ENCODE data around the gene CD33.
"Not testable (repeated sequence)": the region's sequence is repeated elsewhere in the genome, so short reads cannot be mapped to it uniquely, and the experiment has no call there.

The CD33 gene

DNA sequence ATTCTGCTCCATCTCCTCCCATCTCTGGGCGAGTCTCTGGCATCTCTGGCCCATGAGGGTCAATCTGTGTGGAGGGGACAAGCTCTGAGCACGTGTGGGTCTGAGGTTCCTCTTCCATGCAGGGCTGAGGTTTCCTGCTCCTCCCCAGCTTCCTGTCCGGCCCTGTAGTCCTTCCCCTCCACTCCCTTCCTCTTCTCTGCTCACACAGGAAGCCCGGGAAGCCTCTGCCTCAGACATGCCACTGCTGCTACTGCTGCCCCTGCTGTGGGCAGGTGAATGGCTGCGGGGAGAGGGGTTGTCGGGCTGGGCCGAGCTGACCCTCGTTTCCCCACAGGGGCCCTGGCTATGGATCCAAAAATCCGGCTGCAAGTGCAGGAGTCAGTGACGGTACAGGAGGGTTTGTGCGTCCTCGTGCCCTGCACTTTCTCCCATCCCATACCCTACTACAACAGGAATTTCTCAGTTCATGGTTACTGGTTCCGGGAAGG is 14.0 kb upstream of the CD33 start:
- not testable (repeated sequence) for DNase-seq

DNA sequence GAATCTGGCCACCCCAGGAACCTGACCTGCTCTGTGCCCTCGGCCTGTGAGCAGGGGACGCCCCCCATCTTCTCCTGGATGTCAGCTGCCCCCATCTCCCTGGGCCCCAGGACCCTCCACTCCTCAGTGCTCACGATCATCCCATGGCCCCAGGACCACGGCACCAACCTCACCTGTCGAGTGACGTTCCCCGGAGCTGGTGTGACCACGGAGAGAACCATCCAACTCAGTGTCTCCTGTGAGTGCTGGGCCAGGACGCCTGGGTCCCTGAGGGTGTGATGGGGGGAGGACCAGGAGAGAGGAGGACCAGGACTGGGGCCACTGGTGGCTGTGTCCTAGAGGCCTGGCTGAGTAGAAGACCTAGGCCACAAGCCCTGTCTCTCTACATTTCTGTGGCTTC is 13.0 kb upstream of the CD33 start:
- DNase-seq = no peak

DNA sequence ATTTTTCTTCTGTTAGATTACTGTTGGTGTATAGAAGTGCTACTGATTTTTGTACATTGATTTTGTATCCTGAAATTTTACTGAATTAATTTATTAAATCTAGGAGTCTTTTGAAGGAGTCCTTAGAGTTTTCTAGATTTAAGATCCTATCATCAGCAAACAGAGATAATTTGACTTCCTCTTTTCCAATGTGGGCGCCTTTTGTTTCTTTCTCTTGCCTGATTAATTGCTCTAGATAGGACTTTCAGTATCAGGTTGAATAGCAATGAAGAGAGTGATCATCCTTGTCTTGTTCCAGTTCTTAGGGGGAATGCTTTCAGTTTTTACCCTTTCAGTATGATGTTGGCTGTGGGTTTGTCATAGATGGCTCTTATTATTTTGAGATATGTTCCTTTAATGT is 5.6 kb upstream of the CD33 start:
- DNase-seq = no peak

DNA sequence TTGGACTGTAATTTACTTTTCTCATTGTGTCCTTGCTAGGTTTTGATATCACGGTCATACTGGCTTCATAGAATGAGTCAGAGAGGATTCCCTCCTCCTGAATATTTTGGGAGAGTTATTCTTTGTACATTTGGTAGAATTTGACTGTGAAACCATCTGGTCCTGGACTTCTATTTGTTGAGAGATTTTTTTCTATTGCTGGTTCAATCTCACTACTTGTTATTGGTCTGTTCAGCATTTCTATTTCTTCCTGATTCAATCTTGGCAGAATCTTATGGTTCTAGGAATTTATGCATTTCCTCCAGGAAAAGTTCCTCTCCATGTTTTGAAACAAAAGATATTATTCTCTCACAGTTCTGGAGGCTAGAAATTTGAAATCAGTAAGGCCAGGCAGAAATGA is 4.9 kb upstream of the CD33 start:
- DNase-seq = no peak

DNA sequence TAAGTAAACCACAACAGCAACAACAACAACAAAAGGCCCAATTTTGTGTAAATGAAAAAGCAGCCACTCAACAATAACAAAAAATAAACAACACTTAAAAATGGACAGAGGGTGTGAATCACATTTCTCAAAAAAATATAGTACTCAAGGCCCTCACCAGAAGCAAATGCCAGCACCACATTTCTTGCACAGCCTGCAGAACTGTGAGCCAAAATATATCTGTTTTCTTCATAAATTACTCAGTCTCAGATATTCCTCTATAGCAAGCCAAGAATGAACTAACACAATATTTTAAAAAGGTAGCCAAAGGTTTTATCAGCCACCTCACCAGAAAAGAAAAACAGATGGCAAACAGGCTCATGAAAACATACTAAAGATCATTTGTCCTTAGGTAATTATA is 3.9 kb upstream of the CD33 start:
- no peak for DNase-seq

DNA sequence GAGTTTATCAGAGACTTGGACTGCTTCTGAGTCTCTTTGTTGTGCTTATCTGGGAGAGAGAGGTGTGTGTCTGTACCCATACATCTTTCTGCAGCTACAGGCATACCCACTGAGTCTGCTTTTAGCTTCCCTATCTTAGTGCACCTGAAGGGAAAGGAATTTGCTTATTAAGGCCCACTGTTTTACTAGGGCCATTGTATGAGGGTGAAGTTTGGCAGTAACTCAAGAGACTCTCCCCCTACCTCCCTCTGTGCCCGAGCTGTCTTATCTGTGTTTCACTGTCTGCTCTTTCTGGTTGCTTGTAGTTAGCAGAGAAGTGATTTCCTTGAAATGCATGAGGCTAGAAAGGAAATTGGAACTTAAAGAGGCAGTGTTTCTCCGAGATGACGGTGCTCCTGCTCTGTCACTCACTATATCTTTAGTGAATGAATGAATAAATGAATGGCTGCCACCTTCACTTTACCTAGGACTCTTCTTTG is 678 bp upstream of the CD33 start:
- DNase-seq = no peak

DNA sequence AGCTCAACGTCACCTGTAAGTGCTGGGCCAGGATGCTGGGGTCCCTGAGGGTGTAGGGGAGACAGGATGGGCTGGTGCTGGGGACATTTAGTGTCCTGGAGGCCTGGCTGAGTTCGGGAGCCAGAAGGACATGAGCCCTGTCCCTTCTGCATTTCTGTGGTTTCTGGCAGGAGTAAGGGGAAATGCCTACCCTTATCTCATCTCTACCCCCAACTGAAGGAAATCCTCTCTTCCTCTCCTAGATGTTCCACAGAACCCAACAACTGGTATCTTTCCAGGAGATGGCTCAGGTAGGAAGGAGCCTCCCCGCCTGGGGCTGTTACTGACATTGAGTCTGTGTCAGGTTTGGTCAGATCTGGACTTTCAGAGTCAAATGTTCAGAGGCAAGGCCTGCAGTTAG is 1.2 kb downstream of the CD33 start:
- no peak for DNase-seq

DNA sequence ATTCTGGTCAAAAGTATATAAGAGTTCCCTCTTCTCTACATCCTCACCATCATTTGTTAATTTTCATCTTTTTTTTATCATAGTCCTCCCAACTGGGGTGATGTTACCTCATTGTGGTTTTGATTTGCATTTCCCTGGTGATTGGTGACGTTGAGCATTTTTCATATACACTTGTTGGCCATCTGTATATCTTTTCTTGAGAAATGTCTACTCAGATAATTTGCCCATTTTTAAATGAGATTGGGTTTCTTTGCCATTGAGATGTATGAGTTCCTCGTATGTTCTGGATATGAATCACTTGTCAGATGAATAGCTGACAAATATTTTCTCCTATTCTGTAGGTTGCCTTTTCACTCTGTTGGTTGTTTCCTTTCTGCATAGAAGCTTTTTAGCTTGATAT is 2.4 kb downstream of the CD33 start:
- no peak for DNase-seq

DNA sequence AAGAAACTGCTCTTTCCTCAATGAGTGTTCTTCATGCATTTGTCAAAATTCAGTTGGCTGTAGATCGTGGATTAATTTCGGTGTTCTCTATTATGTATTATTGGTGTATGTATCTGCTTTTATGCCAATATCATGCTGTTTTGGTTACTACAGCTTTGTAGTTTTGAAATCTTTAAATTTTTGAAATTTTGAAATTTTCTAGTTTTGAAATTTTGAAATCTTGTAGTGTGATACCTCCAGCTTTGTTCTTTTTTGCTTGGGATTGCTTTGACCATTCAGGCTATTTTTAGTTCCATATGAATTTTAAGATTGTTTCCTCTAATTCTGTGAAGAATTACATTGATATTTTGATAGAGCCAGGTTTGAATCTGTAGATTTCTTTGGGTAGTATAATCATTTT is 3.1 kb downstream of the CD33 start:
- DNase-seq = no peak

DNA sequence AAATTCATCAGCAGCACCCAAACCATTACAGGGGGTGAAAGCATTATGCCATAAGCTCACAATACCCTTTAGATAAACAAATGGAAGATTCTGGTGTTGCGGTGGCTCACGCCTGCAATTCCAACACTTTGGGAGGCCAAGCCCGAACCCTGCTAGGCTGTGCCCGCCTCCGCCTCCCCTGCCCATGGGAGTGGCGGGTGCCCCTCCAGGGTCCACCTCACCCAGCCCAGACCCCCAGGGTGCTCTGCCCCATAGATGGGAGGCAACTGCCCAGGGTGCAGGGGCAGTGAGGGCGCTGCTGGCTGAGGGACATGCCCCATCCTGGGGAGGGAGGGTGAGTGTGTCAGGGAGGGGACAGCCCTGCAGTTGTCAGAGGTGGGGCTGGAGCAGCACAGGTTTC is 16.0 kb downstream of the CD33 start:
- no peak for DNase-seq

DNA sequence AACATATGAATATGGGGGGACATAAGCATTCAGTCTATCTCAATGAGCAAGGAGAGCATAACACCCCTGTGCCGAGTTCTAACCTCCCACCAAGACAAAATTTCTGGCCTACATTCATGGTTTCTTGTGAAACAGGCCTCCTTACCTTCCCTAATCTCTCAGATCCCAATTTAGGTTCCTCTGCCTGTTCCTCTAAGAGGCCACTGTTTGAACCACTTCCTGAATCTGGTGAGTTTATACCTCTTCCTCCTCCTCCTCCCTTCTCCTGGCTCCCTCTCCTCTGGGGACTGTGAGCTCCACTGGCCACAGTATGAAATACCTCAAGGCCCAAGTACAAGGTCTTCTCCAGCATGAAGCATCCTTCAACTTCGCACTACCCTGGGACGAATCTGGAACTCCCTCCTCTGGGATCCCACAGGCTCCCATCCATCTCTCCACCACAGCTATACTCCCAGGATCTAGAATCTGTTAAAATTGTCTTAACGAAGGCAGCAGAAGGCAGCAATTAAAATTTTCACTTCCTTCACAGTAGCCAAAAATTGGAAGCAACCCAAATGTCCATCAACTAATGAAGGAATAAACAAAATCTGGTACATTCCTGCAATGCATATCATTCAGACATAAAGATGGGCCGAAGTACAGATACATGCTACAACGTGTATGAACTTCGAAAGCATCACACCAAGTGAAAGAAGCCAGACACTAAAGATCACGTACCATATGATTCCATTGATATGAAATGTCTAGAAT is 18.2 kb downstream of the CD33 start:
- no peak for DNase-seq

DNA sequence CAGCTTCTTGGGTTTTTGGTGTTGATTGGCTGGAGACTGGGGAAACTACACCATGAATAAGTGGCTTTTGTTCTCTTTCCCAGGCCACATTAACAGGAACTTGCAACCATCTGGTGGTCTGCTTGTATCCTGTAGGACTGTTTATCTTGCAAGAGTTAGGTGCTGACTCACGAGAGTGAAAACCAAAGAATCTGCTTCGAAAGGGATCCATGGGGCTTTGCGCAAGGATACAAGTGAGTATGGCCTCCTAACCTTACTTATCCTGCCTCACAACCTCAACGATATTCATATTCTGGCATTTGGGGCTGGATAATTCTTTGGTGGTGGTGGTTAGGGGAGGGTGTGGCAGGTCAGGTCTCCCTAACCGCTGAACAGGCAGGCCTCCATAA is 21.3 kb downstream of the CD33 start:
- no peak for DNase-seq

DNA sequence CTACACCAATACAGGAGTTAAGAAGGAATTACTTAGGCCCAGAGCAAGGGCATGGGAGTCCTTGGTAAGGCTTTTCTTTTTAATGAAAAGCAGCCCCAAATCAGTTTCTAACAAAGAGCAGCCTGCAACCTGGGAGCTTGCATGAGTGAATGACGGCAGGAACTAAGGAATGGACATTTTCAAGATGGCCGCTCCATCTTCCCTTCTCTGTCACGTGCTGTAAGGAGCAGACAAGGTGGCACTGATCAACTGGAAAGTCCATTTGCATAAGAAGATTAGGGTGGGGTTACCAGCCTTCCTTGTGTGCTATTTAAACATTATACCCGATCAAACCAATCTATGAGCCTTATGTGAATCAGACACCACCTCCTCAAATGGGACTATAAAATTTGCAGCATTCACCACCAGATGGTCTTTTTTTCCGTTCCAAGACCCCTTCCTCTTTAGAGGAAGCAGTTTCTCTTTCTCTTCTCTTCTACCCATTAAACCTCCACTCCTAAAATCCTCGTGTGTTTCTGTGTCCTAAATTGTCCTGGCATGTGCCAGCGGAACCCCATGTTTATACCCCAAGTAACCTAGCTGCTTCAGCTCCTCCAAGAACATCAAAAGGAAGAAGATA is 23.2 kb downstream of the CD33 start:
- no peak for DNase-seq

DNA sequence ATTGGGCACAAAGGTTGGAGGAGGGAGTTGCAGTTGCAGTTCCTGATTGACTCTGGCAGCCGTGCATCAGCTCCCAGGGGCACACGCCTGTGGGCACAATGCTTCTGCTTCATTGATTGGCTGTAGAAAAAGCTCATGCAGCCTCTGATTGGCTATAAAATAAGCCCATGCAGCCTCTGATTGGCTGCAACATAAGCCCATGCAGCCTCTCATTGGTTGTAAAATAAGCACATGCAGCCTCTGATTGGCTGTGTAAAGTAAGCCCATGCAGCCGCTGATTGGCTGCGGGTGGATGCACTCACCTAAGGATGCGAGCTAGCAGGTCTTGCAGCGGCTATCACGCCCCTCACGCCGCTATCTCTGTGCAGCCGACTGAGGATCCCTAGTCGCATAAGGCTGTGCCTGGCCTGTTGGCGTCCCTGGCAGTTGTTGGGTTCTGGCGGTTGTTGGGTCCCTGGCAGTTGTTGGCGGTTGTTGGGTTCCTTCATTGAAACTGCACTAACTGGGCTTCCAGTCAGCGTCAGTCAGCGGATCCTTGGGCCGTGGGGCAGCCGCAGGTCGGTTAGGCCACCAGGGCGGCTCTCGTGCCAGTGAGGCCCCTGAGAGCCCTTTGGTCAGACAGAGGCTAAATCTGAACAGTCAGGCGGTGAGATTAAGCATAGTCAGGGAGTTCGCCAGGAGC is 26.0 kb downstream of the CD33 start, which contains the start of gene SIGLECL1:
Gene SIGLECL1, plus strand, starts transcription at position 295 of the 682 bp plus-strand sequence. CDS start 12,993 bp downstream, outside the sequence.
- no peak for DNase-seq

DNA sequence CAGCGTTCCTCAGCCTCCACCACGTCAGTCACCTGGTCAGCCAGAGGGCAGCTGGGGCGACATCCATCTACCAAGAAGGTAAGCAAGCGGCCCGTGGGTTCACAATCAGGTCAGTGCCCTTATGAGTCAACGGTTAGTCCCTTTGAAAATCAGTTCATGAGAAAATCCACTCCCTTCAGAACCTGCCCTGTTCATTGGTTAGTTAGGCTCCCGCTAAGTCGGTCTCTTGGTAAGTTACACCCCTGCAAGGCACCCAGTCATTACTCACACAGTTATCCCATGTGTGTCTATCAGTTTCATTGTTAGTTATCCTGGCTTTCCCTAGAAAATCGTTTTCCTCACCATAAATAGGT is 26.6 kb downstream of the CD33 start:
- no peak for DNase-seq

DNA sequence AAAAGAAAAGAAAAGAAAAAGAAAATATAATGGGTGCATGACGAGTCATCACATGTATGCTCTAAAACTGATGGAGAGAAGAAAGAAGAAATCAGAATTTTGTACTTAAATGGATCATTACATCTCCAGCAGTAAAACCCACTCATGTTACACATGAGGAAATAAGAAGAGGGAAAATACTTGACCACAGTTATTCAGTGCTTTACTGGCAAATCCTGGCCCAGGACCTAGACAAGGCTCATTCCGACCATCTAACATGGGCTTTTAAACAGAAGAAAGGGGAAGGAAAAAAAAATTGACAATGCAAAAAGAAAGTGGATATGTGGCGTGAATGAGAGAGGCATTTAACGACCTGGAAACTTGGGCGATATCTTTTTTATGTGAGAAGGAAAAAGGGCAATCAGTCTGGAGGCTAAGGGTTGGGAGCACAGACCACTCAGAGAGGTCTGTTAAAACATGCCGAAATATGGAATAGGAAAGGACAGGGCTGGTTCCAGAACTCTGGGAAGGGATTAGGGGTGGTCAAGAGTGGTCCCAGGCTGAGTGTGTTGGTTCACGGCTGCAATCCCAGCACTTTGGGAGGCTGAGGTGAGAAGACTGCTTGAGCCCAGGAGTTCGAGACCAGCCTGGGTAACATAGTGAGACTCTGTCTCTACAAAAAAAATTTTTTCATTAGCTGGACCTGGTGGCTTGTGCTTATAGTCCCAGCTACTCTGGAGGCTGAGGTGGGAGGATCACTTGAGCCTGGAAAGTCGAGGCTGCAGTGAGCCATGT is 27.6 kb downstream of the CD33 start:
- no peak for DNase-seq

DNA sequence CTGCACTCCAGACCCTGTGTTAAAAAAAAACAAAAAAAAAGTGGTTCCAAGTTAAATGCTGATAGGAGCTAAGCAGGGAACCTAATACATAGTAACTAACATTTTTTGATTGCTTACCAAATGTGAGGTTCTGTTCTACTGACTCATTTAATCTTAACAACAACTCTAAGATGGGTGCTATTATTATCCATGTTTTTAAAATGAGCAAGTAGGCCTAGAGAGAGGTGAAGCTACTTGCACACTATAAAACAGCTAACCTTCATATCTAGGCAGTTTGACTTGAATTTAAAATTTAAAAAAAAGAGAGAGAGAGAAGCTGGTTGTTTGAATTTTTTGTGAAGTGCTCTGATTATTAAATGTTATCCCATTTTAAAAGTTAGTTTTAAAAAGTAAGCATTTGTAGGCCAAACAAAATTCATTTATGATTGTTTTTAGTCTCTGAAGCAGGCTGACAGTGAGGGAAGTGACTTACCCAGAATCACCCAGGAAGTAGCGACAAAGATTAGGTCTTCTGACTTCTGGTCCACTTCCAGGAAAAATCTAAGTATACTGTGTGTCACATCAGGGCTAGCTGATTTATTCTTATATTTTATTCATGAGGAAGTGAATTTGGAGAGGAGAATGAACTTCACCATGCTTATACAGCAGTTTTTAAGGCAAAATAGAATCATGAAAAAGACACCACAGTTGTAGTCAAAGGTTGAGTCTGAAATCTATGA is 28.4 kb downstream of the CD33 start:
- DNase-seq = no peak

DNA sequence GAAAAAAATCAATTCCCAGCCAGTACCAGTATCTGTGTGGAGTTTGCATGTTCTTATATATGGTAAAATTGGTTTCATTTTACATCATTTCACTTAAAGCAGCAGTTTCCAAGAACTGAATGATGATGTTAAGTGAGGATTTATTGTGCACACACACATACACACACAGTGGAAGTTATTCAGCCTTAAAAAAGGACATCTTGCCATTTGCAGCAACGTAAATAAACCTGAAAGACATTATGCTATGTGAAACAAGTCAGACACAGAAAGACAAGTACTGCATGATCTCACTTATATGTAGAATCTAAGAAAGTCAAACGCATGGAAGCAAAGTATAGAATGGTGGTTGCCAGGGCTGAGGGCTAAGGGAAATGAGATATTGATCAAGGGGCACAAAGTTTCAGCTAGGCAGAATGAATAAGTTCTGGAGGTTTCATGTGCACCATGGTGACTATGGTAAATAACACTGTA is 31.3 kb downstream of the CD33 start:
- DNase-seq = no peak

DNA sequence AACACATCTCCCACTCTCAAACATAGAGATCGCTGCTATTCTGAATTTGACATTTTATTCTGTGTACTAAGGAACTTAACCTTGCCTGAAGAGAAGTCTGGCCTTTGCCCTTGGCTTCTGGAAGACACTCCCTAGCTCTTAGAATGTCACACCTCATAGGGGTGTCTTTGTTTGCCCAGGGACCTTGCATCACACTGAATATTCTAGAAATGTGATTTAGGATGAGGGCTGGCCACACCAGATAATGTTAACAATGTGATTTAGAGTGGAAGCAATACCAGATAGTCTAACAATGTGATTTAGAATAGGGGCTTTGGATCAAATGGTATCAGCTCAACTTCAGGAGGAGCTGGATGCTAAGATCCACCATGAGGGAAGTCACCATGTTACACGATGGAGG is 32.6 kb downstream of the CD33 start:
- no peak for DNase-seq

DNA sequence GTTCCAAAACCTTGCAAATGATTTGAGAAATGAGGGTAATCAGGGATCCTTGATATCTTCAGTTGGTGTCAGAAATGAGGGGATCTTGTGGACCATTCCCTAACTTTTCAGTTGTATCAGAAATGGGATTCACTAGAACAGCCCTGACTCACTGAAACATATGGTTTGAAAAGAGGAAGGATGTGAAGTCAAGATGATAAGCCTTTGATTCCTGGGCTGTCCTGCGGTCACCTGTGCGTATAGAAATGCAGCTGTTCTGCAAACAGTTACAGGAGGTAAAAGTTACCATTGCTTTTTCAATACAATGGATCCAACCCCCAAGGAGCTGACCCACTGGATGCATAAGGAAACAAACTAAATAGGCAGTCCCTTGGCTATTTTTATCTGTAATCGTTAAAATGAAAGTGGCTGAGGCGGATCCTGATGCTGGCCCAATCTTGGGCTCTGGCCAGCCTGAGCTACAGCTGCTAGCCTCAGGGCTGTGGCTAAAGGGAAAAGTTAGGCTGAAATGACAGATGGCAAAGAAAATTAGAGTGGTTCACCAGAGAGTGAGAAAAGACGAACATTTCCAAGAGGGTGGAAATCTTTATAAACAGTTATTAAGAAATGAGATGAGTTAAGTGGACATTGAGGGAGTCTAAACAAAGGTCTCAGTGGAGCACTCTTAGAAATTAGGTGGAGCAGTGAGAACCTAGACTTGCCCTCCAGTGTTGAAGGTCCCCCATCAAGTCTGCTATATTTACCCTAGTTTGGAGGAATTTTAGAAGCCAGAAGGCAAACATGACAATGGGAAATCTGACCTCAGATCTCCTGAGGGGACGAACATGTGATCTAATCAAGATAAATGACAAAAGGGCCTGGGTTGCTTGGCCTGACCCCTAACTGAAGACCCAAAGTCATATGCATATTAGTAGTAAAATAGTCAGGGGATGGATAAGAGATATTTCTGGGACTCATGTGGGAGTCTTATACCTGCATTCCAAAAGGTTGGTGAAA is 33.6 kb downstream of the CD33 start:
- no peak for DNase-seq

All from NCI-H1417 (cell line).